GM19372 (cell line): ENCODE data around the gene PCNX1.
"Not testable (repeated sequence)": the region's sequence is repeated elsewhere in the genome, so short reads cannot be mapped to it uniquely, and the experiment has no call there.

Experiments
- ATAC-seq: cut with Tn5 transposase; IDR thresholded peaks from one replicate; pipeline ENCODE4 v1.9.1; 2021; ENCODE audit warnings: mild to moderate bottlenecking, low read depth, moderate library complexity; ENCODE audit not compliant: unreplicated experiment

PCNX1 gene

GRCh38 chr14:70909733-70910614, 2.7 kb downstream of the PCNX1 start:
- ATAC-seq = no peak

- ATAC-seq = no peak
These were observed 8.2 kb downstream of the PCNX1 start for GRCh38 chr14:70915415-70915814.

GRCh38 chr14:70916300-70916699, 9.0 kb downstream of the PCNX1 start:
- no peak for ATAC-seq

- no peak for ATAC-seq
These were observed 9.5 kb downstream of the PCNX1 start for GRCh38 chr14:70916799-70917198.

- ATAC-seq = no peak
These were observed 10.4 kb downstream of the PCNX1 start for GRCh38 chr14:70917633-70918032.

GRCh38 chr14:70919774-70920173, 12.5 kb downstream of the PCNX1 start:
- no peak for ATAC-seq

- no peak for ATAC-seq
These were observed 13.3 kb downstream of the PCNX1 start for GRCh38 chr14:70920608-70921007.

GRCh38 chr14:70921669-70922068, 14.4 kb downstream of the PCNX1 start:
- ATAC-seq = no peak

- ATAC-seq = no peak
These were observed 17.3 kb downstream of the PCNX1 start for GRCh38 chr14:70924521-70924920.

GRCh38 chr14:70926235-70926830, 19.1 kb downstream of the PCNX1 start:
- ATAC-seq = no peak

GRCh38 chr14:70931008-70931407, 23.7 kb downstream of the PCNX1 start:
- no peak for ATAC-seq

- no peak for ATAC-seq
These were observed 26.8 kb downstream of the PCNX1 start for GRCh38 chr14:70934084-70934483.

- peak; percentile 46 for ATAC-seq
These were observed 27.4 kb downstream of the PCNX1 start for GRCh38 chr14:70934502-70935134.

GRCh38 chr14:70935135-70935534, 27.9 kb downstream of the PCNX1 start:
- no peak for ATAC-seq

GRCh38 chr14:70939693-70940092, 32.4 kb downstream of the PCNX1 start:
- not testable (repeated sequence) for ATAC-seq

GRCh38 chr14:70941637-70942341, 34.5 kb downstream of the PCNX1 start:
- ATAC-seq = not testable (repeated sequence)

GRCh38 chr14:70942342-70942706, 35.1 kb downstream of the PCNX1 start:
- no peak for ATAC-seq

GRCh38 chr14:70942721-70943120, 35.5 kb downstream of the PCNX1 start:
- ATAC-seq = not testable (repeated sequence)

- no peak for ATAC-seq
These were observed 36.6 kb downstream of the PCNX1 start for GRCh38 chr14:70943838-70944237.

- ATAC-seq = no peak
These were observed 40.5 kb downstream of the PCNX1 start for GRCh38 chr14:70947739-70948138.

GRCh38 chr14:70952485-70952884, 45.2 kb downstream of the PCNX1 start:
- ATAC-seq = no peak
